HG02610 (cell line): ENCODE measurements around the gene MINDY4.
"Not testable (repeated sequence)": the region's sequence is repeated elsewhere in the genome, so short reads cannot be mapped to it uniquely, and the experiment has no call there.

Experiments
- ATAC-seq: cut with Tn5 transposase; IDR thresholded peaks from one replicate; pipeline ENCODE4 v1.9.1; 2021; ENCODE audit warnings: mild to moderate bottlenecking, moderate library complexity; ENCODE audit not compliant: unreplicated experiment

Gene MINDY4

DNA sequence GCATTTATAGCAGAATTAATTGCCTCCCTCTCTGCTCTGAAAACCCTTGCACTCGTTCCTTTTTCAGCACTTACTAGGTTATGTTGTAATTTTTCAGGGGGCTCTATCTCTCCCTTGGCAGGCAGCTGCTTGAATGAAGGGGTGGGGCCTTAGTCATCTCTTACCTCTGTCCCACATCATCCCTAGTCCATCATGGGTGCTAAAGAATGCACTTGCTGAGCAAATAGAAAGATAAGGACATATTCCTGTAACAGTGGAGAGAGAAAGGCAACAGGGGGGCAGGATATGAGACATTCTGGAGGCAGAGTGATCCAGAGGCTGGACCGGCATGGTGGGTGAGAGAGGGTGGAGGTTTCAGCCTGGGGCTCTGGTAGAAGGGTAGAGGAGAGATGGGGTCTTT lies 60.0 kb downstream of the MINDY4 start:
- ATAC-seq, result no peak

DNA sequence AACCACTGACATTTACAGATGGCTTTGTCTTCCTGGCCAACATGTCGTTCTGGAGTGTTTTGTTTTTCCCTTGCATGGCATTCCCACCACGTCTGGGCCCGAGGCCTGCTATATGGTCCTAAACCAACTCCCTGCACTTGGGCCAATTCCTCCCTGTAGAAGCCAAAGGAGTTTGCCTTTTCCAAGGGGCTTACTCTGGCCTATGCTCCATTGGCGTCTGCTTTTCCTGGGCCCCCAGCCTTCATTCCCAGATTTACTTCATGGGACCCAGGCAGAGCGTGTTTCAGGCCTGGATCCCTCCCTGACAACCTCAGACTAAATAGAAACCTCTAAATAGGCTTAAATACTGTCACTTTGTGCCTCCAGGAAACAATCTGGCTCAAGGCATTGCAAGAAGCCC lies 60.7 kb downstream of the MINDY4 start:
- ATAC-seq, result no peak

DNA sequence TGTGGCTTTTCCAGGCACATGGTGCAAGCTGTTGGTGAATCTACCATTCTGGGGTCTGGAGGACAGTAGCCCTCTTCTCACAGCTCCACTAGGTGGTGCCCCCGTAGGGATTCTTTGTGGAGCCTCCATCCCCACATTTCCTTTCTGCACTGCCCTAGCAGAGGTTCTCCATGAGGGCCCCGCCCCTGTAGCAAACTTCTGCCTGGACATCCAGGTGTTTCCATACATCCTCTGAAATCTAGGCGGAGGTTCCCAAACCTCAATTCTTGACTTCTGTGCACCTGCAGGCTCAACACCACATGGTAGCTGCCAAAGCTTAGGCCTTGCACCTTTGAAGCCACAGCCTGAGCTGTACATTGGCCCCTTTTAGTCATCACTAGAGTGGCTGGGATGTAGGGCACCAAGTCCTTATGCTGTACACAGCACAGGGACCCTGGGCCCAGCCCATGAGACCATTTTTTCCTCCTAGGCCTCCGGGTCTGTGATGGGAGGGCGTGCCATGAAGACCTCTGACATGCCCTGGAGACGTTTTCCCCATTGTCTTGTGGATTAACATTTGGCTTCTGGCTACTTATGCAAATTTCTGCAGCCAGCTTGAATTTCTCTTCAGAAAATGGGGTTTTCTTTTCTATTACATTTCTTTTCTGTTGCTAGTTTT lies 62.9 kb downstream of the MINDY4 start:
- ATAC-seq, result not testable (repeated sequence)

DNA sequence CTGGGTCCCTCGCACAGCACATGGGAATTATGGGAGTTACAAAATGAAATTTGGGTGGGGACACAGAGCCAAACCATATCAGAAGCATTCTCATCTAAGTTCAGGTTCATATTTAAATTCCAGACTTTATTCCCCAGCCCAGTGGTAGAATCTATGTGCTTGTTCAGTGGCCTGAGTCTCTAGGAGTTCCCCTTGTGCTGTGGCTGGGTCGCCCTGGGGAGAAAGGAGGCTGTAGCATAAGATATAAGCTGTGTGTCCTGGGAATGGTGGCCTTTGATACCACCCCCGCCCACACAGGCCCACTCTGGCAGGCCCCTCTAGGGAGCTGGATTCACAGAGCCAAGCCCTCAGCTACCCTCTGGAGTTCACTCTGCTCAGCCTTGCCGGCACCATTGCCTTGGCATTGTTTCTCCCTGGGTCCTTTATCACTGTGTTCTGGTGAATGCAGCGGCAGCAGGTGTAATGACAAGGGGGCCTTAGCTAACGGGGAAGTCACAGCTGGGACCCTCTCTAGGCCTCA lies 64.2 kb downstream of the MINDY4 start:
- ATAC-seq, result no peak

DNA sequence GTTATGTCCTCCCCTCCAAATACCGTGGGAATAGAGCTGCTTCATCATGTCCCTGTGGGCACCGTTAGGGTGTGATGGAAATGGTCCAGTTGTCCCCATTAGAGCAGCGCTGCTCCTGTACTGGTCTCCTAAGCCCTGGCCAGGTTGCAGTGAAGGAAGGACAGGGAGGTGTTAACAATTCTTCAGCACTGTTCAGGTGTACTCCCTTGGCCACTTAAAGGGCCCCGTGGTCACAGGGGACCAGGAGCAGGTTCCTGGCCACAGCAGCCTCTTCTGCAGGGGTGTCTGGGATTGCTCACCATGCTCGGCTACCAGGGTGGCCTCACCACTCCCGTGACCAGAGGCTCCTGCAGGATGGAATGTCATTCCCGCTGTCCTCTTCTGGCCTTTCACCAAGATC lies 65.8 kb downstream of the MINDY4 start:
- ATAC-seq, result no peak

DNA sequence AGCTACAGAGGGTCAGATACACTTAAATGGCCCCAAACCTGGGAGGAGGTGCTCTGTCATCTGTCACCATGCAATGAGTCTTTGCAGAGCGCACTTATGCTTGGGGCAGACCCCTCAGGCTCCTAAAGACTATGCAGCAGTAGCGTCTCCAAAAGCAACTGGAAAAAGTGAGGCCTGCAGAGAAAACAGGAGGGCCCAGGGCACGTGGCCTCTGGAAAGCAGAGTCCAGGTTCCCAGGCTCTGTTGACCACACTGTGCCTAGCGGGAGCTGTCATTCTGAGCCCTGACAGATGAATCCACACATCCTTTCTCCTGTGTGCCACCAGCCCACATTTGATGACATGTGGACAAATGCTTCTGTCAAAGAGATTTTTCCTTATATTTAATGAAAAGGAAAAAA lies 66.4 kb downstream of the MINDY4 start:
- no peak for ATAC-seq

DNA sequence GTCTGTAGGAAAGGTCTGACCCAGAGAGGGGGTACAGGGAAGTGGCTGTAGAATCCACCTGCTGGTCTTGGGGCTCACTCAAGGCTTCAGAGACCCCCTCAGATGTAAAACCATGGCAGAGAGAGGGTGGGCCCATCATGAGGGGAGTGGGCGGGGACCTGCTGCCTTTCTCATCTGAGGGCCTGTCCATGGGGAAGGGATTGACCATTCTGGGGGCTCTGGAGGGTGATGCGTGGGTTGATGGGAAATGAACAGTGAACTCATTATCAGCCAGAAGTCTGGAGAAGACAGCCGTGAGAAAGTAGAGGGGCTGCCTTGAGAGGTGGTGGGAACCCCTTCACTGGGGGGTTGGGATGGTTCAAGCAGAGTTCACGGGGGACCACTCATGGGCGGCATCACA lies 66.8 kb downstream of the MINDY4 start:
- no peak for ATAC-seq

- no peak for ATAC-seq
These were observed 69.2 kb downstream of the MINDY4 start for GRCh38 chr7:30840141-30841024.

- ATAC-seq, result no peak
These were observed 70.0 kb downstream of the MINDY4 start for GRCh38 chr7:30841025-30841735.

GRCh38 chr7:30841801-30842541 lies 70.8 kb downstream of the MINDY4 start:
- no peak for ATAC-seq

DNA sequence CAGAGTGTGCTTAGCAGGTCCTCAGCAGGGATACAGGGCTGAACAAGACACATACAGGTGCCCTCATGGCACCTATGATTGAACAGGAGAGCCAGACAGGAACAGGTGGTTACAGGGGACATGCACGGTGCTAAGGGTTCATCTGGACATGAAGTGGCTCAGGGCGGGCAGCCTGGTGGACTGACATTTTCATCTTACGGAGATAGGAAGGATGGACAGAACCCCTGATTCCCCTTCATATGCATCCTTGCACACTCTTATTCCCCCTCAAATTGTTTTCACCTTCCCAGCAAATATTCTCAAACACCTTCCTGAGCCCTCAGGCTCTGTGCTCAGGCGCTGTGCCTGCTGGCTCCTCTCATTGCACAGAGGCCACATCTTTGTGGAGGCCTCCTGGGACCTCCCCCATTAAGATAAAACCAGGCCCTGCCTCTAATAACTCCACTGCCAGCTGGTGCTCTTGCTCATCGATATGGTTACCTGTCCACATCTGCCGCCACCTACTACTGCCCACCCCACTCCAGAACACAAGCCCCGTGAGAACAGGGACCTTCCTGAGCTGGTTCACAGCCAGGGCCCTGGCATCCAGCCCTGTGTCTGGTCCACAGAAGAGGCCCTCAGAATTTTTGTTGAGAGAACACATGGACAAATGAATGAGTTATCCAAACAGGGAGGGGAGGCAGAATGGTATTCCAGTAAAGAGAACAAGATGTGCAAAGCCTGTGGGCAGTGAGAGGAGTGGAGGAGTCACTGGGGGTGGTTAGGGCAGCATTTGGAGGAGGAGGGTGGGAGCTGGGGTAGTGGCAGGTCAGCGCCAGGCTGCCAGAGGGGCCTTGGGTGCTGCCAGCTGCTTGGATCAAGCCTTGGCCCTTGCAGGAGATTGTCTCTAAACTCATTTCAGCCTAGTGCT lies 71.6 kb downstream of the MINDY4 start:
- ATAC-seq, result no peak

DNA sequence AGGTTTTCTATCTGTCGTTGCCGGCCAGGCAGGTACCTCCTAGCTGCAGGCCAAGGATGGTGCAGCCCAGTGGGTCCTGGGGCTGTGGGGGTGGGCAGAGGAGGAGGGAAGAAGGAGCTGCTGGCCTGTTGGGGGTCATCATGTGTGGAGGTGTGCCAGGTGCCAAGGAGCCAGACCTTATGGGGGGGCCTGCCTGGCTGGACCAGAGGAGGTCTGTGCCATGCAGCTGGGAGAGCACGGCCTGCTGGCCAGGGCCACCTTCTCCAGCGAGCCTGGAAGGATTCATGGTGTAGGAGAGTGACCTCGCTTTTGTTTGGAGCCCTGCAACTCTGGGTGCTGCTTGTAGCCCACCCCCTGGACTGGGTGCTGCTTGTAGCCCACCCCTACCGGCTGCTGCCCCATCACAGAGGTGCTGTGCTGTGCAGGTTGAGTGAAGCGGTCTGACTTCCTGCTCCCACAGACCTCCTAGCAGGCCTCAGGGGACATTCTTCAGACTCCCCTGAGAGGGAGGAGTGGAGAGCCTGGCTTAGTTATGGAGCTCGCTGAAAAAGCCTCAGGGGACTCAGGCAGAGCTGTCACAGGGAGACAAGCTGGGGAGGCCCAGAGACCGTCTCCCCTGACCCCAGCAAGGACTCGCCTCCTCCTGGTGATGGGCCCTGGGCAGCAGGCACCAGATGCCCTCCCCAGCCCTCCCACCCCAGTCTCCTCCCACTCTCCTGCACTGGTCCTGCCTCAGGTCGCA lies 72.7 kb downstream of the MINDY4 start:
- ATAC-seq, result no peak

DNA sequence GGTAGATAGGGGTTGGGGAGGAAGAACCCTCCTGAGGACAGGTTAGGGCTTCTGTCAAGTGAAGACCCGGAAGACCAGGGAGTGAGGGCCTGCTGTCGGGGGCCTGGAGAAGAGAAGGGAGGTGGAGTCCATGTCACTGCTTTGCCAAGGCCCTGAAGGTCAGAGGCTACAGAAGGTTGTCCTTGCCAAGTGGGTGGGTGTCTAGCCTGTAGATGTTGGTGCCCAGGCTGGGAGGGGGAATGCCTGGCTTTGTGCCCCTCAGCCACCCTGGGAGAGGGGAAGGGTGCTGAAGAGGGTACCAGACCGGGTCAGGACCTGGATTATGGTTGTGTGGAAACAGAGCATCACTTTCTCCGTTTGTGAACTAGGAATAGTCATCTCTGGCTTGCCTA lies 73.3 kb downstream of the MINDY4 start:
- no peak for ATAC-seq

- ATAC-seq, result no peak
These were observed 73.7 kb downstream of the MINDY4 start for GRCh38 chr7:30844916-30845315.

GRCh38 chr7:30845426-30846135 lies 74.4 kb downstream of the MINDY4 start:
- no peak for ATAC-seq

- no peak for ATAC-seq
These were observed 75.2 kb downstream of the MINDY4 start for GRCh38 chr7:30846378-30846777.

GRCh38 chr7:30848121-30848855 lies 77.1 kb downstream of the MINDY4 start:
- ATAC-seq, result no peak

DNA sequence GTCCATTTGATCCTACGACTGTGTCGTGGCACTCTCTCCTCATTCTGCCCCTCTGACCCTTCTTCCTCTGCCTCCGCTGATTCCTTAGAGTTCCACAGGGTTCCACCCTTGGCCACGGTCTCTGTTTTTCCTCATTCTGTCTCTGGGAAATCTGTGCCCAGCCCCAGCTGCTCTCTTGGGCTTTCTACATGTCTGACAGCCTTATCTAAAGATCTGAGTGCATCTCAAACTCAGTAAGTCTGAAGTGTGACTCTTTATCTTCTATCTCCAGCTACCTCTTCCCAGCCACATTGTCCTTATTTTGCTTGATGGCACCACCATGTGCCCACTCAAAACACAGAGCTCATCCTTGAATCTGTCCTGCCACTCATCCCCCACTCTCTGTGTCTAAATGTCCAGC lies 78.3 kb downstream of the MINDY4 start:
- no peak for ATAC-seq
